Choroid plexus epithelial cell (primary cell): ENCODE data around the gene CHMP4B.

Source experiments
- DNase-seq: peaks from one replicate; pipeline ENCODE4 v3.0.0-alpha.2; 2010; ENCODE audit warnings: low read depth
- H3K4me3 ChIP-seq: 2 replicates; pipeline ENCODE4 v1.5.1; 2011; ENCODE audit warnings: low read depth, mild to moderate bottlenecking, control low read depth, low read length, moderate library complexity
- TF ChIP-seq, protein P1 (sequence below): conservative IDR thresholded peaks from 2 replicates; pipeline ENCODE4 v1.5.1; 2011; ENCODE audit warnings: low read depth, mild to moderate bottlenecking, control low read depth, inconsistent platforms, low read length, moderate library complexity

Gene CHMP4B, protein sequence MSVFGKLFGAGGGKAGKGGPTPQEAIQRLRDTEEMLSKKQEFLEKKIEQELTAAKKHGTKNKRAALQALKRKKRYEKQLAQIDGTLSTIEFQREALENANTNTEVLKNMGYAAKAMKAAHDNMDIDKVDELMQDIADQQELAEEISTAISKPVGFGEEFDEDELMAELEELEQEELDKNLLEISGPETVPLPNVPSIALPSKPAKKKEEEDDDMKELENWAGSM

GRCh38 chr20:33810885-33811775 lies at the start of gene CHMP4B:
CHMP4B (plus strand) TSS chr20:33811348; CDS start chr20:33811469, 121 bp downstream.
- peak; percentile 99 for DNase-seq
- TF ChIP-seq, protein P1, sequence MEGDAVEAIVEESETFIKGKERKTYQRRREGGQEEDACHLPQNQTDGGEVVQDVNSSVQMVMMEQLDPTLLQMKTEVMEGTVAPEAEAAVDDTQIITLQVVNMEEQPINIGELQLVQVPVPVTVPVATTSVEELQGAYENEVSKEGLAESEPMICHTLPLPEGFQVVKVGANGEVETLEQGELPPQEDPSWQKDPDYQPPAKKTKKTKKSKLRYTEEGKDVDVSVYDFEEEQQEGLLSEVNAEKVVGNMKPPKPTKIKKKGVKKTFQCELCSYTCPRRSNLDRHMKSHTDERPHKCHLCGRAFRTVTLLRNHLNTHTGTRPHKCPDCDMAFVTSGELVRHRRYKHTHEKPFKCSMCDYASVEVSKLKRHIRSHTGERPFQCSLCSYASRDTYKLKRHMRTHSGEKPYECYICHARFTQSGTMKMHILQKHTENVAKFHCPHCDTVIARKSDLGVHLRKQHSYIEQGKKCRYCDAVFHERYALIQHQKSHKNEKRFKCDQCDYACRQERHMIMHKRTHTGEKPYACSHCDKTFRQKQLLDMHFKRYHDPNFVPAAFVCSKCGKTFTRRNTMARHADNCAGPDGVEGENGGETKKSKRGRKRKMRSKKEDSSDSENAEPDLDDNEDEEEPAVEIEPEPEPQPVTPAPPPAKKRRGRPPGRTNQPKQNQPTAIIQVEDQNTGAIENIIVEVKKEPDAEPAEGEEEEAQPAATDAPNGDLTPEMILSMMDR, result no peak
- H3K4me3 ChIP-seq, result peak within 1 kb of the TSS; percentile 93

- no peak overlapping the region for H3K4me3 ChIP-seq
- DNase-seq, result no peak
- TF ChIP-seq, protein P1, result no peak
Observed at GRCh38 chr20:33761698-33762250, 49.4 kb upstream of the CHMP4B start.

DNA sequence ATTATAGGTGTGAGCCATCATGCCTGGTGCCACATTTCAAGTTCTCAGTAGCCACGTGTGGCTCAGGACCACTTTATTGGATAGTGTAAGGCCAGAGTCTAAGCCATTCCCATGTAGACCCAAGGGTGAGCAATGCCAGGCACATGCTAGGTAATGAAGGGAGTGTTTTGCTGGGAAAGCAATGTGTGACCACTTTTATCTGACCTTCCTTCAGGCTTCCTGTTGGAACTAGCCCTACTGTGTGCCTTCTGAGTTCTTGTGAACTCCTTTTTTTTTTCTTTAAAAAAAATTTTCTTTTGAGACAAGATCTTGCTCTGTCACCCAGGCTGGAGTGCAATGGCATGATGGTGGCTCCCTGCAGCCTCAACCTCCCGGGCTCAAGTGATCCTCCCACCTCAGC lies 46.0 kb upstream of the CHMP4B start:
- no peak for DNase-seq
- TF ChIP-seq, protein P1, result no peak
- no peak overlapping the region for H3K4me3 ChIP-seq

GRCh38 chr20:33765592-33765991 lies 45.6 kb upstream of the CHMP4B start:
- TF ChIP-seq, protein P1, result no peak
- no peak overlapping the region for H3K4me3 ChIP-seq
- DNase-seq, result no peak

DNA sequence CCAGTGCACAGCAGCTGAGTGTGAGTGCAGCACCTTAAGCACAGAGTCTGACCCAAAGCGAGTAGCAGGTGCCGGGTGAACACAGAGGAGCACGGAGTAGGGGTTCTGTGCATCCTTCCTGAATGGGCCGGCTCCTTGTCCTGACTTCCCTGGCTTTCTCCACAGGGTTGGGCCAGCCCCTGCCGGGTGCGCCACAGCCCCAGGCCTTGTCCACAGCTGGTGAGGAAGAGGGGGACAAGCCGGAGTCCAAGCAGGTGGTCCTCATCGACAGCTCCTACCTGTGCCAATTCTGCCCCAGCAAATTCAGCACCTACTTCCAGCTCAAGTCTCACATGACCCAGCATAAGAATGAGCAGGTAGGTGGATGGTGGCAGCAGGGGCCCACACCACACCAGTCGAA lies 44.5 kb upstream of the CHMP4B start:
- DNase-seq, result no peak
- no peak overlapping the region for H3K4me3 ChIP-seq
- TF ChIP-seq, protein P1, result no peak

DNA sequence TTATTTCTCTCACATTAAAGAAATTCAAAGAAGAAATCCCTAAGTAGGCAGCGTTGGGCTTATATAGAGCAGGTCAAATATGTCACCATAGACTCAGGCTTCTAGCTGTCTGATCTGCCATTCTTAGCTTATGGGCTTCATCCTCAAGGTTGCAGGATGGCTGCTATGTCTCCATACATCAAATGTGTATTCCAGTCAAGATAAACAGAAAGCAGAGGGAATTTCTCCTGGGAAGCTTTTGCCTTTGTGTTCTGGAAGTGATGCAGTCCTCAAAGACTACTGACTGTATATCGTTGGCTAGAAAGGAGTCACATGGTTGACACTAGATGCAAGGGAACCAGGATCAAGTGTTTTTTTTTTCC lies 43.4 kb upstream of the CHMP4B start:
- DNase-seq, result no peak
- TF ChIP-seq, protein P1, result no peak
- no peak overlapping the region for H3K4me3 ChIP-seq
